GM18505 (cell line): ENCODE data around the gene TM6SF1.
A peak's percentile ranks its signal among the peaks of the same experiment; 100 is the strongest.
"Not testable (repeated sequence)": the region's sequence is repeated elsewhere in the genome, so short reads cannot be mapped to it uniquely, and the experiment has no call there.

Source experiments
- ATAC-seq: cut with Tn5 transposase; IDR thresholded peaks from one replicate; pipeline ENCODE4 v1.9.1; 2021; ENCODE audit not compliant: unreplicated experiment
- POLR2A ChIP-seq: IDR thresholded peaks from 4 replicates; pipeline ENCODE4 v1.6.1; 2011; ENCODE audit warnings: borderline replicate concordance; ENCODE audit not compliant: insufficient read depth, insufficient read length; ENCODE audit errors: extremely low read depth

Gene TM6SF1

DNA sequence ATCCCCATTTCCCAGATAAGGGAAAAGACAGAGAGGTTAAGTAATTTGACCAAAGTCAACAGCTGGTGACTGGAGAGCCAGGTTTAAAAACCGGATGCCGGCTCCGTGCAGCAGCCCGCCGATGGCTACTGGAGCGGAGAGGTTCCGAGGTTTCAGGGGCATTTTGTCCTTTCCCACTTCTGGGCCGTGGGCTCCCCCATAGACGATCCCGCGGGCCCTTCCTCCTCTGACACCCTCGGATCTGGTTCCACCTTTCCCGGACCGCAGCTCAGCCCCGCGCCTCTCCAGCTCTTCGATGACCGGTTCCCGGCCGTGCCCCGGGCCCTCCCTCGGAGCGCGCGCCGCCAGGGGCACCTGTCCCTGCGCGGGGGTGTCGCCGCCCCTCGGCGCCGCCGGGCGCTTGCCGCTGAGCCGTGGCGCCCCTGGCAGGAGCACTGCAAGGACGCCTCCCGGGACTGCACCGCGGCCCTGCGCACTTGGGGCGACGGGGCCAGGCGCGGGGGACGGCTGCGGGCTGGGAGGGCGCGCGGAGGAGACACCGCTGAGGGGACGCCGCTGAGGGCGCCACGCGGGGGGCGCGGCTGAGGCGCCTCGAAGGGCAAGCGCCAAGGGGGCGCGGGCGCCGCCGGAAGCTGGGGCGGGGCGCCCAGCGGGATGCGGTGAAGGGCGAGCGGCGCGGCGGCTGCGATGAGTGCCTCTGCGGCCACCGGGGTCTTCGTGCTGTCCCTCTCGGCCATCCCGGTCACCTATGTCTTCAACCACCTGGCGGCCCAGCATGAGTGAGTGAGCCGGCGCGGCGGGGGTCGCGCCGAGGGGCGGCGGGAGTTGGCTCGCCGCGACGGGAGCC lies at the start of gene TM6SF1:
Gene TM6SF1, plus strand, starts transcription at position 652 of the 847 bp plus-strand sequence. Its CDS starts 36 bp downstream, at position 688.
- no peak for TF ChIP-seq POLR2A
- ATAC-seq: no peak

DNA sequence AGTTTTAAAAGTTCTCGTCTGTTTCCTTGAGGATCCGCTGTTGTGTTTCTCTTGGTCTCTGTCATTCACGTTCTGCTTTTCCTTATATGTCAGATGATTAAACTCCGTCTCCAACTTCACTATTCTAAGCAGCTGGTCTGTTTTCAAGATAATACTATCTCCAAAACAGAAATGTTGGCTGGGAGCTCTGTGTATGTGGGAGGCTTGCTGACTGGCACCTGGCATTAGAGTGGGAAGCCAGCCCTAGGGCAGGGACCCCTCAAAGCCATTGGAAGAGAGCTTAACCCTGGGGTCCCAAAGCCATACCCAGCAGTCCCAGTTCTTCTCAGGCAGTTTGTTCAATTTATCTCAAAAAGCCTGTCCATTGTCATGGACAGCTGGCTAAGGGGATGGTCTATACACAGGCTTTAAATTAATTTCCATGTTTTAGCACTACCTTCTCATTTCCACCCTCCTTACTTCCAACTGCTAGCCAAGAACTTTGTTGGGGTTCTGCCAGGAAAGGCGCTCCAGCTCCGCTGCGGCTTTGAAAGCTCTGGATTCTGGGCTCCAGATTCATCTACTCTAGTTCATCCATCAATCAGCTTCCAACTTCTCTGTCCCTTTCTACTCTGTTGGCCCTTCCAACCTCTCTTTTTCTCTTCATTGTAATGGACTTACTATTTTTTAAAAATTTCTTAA lies 49.6 kb upstream of the TM6SF1 start:
- no peak for TF ChIP-seq POLR2A
- ATAC-seq: no peak

DNA sequence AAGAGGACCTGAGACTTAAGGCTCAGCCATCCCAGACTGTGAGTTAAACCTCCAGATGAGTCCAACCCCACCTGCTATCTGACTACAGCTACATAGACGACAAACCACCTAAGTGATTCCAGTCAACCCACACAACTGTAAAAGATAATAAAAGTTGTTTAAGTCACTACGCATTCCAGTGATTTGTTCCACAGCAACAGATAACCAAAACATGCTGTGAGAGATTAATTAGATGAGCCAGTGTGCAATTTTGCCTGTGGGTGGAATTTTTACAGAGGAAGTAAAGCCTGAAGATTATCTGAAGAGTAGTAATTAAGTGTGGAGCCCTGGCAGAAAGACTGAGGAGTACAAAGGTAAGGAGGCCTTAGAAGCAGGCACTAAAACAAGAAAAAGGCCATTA lies 45.8 kb upstream of the TM6SF1 start:
- ATAC-seq: no peak
- TF ChIP-seq POLR2A: no peak

DNA sequence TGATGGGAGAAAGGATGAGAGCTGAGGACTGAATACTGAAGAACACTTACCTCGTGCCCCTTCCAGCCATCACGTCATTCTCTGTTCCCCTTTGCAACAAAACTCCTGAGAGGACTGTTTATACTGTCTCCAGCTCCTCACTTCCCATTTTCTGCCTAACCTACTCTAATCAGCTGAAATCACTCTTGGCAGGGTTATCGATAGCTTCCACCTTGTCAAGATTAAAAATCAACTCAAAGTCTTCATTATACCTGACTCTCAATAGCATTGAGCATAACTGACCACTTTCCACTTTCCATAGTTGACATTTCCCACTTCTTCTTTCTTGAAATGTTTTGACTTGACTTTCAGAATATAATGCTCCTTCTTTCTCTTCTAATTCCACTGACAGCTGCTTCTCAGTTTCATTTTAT lies 44.7 kb upstream of the TM6SF1 start:
- no peak for ATAC-seq
- no peak for TF ChIP-seq POLR2A

DNA sequence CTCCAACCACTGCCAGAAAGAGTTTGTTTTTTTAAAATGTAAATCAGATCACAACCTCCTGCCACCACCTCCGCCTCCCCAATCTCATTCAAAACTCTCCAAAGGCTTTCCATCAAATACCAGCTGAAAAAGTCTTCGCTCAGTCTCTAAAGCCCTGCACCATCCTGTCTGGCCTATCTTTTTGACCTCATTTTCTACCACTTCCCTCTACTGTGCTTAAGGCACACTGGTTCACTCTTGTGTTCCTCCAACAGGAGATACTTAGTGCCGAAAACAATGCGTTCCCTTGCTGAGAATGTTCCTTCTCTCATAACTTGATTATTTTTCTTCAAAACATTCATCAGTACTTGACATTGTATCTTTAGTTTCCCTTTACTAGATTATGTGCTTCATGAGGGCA lies 43.9 kb upstream of the TM6SF1 start:
- no peak for TF ChIP-seq POLR2A
- ATAC-seq: no peak

DNA sequence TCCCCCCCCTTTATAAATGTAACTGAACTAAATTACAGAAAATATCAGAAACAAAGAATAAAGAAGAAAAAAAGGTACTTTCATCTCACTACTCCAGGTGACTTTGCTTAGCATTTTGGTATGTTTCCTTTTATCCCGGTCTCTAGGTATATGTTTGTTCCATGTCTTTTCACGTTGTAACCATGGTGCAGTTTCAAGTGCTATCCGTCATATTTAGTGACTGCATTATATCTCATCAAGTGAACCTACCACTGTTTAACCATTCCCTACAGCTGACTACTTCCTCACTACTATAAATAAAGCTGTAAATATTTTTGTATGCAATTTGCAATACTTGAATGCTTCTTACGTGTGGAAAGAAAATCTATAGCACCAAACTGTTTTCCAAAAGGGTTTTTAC lies 42.6 kb upstream of the TM6SF1 start:
- no peak for ATAC-seq
- TF ChIP-seq POLR2A: no peak

DNA sequence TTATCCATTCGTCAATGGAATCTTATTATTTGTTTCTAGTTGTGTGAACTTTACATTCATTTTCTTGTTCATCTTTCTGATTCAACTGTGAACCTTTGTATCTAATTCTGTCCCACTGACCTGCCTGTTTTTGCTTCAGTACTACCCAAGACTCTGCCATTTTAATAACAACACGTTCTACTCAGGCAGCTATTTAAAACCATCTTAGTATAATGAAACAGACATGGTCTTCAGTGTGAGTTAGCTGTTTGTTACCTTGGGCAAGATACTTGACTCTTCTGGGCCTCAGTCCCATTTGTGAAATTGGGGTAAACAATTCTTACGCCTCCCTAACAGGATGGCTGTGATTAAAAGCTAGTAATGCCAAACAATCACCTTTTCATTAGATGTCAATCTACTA lies 42.0 kb upstream of the TM6SF1 start:
- TF ChIP-seq POLR2A: no peak
- no peak for ATAC-seq

DNA sequence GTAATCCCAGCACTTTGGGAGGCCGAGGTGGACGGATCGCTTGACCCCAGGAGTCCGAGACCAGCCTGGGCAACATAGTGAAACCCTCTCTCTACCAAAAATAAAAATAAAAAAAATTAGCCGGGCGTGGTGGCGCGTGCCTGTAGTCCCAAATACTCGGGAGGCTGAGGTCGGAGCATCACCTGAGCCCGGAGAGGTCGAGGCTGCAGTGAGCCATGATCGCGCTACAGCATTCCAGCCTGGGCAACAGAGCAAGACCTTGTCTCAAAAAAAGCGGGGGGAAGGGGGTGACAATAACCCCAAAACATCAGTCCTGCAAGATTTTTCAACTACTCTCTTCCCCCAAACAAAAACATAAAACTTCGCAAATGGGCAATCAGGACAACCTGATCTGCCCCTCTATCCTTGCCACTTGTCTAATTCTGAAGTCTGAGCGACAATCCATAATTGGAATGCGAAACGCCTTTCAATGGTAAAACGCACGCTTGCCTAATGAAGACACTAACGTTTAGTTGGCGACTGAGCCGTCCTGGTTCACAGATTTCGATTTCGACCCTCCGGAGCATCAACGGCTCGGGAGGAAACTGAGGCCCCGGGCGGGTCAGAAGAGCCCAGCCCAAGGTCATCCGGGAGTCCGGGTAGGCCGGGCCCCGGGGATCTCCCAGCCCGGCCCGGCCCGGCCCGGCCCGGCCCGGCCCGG lies 41.3 kb upstream of the TM6SF1 start:
- no peak for ATAC-seq
- no peak for TF ChIP-seq POLR2A

DNA sequence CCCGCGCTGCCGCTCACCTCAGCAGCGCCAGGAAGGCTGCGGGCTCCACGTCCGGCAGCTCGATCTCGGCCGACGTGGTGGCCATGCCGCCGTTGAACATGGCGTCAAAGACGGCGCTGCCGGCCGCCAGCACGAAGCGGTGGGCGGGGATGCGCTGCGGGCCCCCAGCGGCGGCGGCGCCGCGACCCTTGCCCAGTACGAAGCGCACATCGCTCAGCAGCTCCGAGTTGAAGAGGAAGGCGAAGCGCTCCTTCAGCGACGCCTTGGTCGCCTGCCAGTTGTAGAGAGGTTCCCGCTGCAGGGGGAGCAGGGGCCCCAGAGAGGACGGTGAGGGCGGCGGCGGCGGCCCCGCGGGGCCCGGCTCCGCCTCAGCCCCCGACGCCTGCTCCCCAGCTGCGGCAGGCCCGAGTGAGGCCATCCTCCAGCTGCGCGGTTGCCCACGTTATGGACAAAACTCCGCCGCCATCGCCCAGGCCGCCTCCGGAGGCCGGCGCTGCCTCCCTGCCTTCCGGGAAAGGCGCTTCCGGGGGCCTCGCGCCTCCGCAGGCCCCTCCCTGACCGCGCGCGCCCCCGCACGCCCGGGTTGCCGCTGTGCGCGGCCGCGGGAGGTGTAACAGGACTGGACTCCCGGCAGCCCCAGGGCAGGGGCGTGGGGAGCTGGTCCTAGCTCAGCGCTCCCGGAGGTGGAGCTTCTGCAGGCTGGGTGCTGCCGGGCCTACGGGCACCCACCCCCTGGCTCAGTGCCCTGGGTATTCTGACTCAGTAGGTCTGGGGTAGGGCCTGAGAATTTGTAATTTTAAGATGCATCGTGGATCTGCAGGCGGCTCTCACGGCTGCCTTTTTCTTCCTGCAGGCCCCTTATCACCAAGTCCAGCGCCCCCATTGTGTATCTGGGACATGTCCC lies 40.5 kb upstream of the TM6SF1 start, which contains the start of gene BTBD1:
Gene BTBD1, minus strand, starts transcription at position 519 of the 904 bp plus-strand sequence. Its CDS starts 101 bp downstream, at position 418.
- peak; percentile 81 for ATAC-seq
- peak; percentile 98 for TF ChIP-seq POLR2A

DNA sequence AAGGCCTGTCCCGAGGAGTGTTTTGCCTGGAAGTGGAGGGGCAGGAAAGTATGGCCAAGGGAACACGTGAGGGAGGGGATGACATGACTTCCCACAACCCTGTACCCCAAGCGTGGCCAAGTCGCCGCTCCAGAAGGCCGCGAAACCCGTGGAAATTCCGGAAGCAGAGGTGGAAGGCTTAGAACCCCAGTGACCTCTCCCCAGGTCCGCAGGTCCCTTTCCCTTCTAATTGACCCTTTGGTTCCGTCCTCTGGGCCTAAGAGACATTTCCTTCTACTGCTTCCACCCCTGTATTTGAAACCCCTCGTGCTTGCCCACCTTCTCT lies 39.8 kb upstream of the TM6SF1 start:
- no peak for TF ChIP-seq POLR2A
- ATAC-seq: no peak

DNA sequence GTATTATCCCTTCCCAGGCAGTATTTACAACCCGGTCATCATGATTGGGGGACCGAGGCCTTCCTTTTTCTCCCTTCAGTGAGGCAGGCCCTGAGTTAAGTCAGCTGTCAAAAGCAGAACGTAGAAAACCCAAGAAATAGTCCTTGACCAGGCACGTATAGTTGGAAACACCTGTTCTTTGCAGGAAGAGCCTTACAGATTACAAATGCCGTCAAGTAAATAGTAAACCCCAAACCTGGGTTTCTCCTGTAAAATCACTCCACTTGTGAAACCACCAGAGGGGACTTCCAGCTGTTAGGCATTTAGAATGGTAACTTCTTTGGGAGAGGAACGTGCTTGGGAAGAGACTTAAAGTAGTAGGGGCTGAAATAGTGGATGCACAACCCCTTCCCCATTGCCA lies 39.4 kb upstream of the TM6SF1 start:
- no peak for ATAC-seq
- no peak for TF ChIP-seq POLR2A

DNA sequence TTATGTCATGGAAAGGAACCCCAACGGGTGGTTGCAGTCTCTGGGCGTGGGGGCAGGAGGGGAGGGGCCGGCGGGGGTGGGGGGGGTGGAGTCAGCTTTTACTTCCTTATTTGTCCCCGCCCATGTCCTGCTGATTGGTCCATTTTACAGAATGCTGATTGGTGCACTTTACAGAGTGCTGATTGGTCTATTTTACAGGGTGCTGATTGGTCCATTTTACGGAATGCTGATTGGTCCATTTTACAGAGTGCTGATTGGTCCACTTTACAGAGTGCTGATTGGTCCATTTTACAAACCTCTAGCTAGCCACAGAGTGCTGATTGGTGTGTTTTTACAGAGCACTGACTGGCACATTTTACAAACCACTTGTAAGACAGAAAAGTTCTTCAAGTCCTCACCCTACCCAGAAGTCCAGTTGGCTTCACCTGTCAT lies 38.2 kb upstream of the TM6SF1 start:
- ATAC-seq: not testable (repeated sequence)
